Lower lobe of right lung (tissue), 2 donors: Measurements from ENCODE around the gene CDC25B. TPM values are rescaled to one million over a fixed set of nuclear protein-coding genes. Genes with fewer than 3 reads are reported as not detected.

ENCODE experiments used
- ATAC-seq, 2 donors: fragments of 200-7000 bp; cut with Tn5 transposase; one replicate each; pipeline ENCODE4 v1.9.1; 2020 to 2022; ENCODE audit warnings: mild to moderate bottlenecking in 2 of 2, moderate library complexity in 2 of 2
- DNase-seq: peaks from one replicate; pipeline ENCODE4 v3.0.0-alpha.2; 2020
- H3K27ac ChIP-seq: fragments of 200-600 bp; one replicate; pipeline ENCODE4 v1.8.0; 2022
- H3K27me3 ChIP-seq: fragments of 200-600 bp; one replicate; pipeline ENCODE4 v1.8.0; 2022; ENCODE audit warnings: low read depth
- H3K36me3 ChIP-seq: fragments of 200-600 bp; one replicate; pipeline ENCODE4 v1.8.0; 2022; ENCODE audit warnings: mild to moderate bottlenecking
- H3K4me1 ChIP-seq: fragments of 200-600 bp; one replicate; pipeline ENCODE4 v1.8.0; 2022
- H3K4me3 ChIP-seq: fragments of 200-600 bp; one replicate; pipeline ENCODE4 v1.8.0; 2022; ENCODE audit warnings: mild to moderate bottlenecking
- H3K9me3 ChIP-seq: fragments of 200-600 bp; one replicate; pipeline ENCODE4 v1.8.0; 2022
- intact Hi-C: fragments of 100-400 bp; cut with DNase I; formaldehyde crosslinking; loops from one replicate; pipeline ENCODE4 v1.11.0; 2022
- total RNA-seq: library from RNA; stranded (reverse); fragmentation: NEBNext Ultra II Directional; extraction: Animal tissue kit (Norgen Biotek cat#: 25700); gene quantifications from one replicate; pipeline ENCODE4 v1.2.1, GENCODE V29; 2021
- TF ChIP-seq, protein P1 (sequence below): fragments of 200-600 bp; IDR thresholded peaks from one replicate; pipeline ENCODE4 v1.8.0; 2022; ENCODE audit warnings: antibody characterized with exemption, mild to moderate bottlenecking
- donor health status: DM: no; HTN: yes; CAD: no; lungs with severe emphysema.

Gene CDC25B
- total RNA-seq, 1 donor from 2014 or later: 97.7 TPM

DNA sequence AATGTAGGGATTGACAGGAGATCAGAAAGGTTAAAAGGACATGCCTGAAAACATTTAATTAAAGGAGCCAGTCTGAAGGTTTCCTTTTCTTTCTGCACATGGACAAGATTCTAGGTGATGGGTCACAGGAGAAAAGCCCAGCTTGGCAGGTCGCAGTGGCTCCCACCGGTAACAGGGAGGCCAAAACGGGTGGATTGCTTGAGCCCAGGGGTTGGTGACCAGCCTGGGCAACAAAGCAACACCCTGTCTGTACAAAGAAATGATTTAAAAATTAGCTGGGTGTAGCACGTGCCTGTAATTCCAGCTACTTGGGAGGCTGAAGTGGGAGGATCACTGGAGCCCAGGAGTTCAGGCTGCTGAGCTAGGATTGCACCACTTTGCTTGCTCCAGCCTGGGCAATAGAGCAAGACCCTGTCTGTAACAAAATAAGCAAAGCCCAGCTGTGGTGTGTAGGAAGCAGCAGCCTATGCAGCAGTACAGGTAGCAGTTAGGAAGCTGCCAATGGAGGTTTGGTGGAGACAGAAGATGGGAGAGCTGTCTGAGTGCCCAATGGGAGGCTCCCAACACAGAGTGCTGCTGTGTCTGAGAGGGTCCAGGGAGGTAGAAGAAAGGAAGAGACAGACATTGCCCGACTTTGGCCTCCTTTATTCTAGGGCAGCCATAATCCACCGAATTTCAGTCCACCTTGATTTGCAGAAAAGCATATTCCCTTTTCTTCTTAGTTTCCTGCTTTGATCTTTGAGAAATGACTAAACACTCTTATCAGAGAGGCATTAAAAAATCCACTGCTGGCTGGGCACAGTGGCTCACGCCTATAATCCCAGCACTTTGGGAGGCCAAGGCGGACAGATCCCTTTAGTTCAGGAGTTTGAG, 17.1 kb downstream of the CDC25B start:
- DNase-seq: peak; percentile 19
- Histone ChIP-seq H3K36me3 (no peaks in the 10 kb centered on the region), H3K27ac (peak overlapping the region; percentile 89), H3K4me3 (no peak overlapping the region), H3K9me3 (no peaks in the 10 kb centered on the region), H3K27me3 (no peaks in the 10 kb centered on the region), H3K4me1 (peaks cover 54% of the 10 kb centered on the region)
- intact Hi-C loops: no loop called here
- ATAC-seq: no peak
- TF ChIP-seq, protein P1, sequence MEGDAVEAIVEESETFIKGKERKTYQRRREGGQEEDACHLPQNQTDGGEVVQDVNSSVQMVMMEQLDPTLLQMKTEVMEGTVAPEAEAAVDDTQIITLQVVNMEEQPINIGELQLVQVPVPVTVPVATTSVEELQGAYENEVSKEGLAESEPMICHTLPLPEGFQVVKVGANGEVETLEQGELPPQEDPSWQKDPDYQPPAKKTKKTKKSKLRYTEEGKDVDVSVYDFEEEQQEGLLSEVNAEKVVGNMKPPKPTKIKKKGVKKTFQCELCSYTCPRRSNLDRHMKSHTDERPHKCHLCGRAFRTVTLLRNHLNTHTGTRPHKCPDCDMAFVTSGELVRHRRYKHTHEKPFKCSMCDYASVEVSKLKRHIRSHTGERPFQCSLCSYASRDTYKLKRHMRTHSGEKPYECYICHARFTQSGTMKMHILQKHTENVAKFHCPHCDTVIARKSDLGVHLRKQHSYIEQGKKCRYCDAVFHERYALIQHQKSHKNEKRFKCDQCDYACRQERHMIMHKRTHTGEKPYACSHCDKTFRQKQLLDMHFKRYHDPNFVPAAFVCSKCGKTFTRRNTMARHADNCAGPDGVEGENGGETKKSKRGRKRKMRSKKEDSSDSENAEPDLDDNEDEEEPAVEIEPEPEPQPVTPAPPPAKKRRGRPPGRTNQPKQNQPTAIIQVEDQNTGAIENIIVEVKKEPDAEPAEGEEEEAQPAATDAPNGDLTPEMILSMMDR: no peak

DNA sequence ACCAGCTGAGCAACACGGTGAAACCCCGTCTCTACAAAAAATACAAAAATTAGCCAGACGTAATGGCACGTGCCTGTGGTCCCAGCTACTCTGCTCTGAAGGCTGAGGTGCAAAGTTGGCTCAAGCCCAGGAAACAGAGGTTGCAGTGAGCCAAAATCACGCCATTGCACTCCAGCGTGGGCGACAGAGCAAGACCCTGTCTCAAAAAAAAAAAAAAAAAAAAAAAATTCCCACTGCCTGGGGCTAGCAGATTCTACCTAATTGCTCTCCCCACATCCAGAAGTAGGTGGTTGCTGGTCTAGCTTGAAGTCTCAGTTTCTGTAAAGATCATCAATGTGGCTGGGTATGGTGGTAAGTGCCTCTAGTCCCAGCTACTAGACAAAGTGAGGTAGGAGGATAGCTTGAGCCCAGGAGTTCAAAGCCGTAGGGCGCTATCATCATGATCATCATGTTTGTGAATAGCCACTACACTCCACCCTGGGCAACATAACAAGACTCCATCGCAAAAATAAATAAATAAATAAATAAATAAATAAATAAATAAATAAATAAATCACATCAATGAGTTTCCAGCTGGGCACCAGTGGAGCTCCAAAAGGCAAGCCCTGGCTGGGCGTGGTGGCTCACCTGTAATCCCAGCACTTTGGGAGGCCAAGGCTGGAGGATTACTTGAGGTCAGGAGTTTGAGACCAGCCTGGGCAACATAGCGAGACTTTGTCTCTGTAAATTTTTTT, 17.9 kb downstream of the CDC25B start:
- Histone ChIP-seq H3K9me3 (no peaks in the 10 kb centered on the region), H3K4me3 (no peak overlapping the region), H3K27me3 (no peaks in the 10 kb centered on the region), H3K4me1 (peaks cover 56% of the 10 kb centered on the region), H3K27ac (no peak overlapping the region), H3K36me3 (no peaks in the 10 kb centered on the region)
- ATAC-seq (no peak), DNase-seq (peak; percentile 38)
- intact Hi-C loops: no loop called here
- TF ChIP-seq, protein P1: no peak

DNA sequence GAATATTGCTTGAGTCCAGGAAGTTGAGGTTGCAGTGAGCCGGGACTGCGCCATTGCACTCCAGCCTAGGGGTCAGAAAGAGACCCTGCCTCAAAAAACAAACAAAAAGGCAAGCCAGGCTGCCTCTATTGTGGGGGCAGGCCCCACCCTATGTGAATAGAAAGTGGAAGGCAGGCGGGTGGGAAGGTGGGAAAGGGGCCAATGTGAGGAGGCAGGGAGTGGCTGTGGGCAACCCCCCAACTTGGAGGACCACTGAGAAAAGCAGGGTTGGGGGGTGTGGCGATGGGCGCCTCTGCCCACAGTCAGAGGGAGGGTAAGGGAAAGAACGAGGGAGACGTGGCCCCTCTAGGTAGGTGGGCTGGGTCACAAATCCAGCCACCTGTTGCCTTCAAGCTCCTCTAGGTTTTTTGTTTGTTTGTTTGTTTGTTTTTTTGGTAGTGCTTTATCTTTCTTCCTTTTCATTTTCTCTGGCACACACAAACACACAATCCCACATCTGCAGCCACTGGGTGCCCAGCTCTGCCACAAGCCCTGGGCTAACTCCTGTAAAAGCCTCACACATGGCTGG, 18.9 kb downstream of the CDC25B start:
- DNase-seq (no peak), ATAC-seq (no peak)
- TF ChIP-seq, protein P1: no peak
- intact Hi-C loops: no loop called here
- Histone ChIP-seq H3K9me3 (no peaks in the 10 kb centered on the region), H3K4me1 (peaks cover 58% of the 10 kb centered on the region), H3K27me3 (no peaks in the 10 kb centered on the region), H3K36me3 (no peaks in the 10 kb centered on the region), H3K27ac (no peak overlapping the region), H3K4me3 (no peak overlapping the region)

DNA sequence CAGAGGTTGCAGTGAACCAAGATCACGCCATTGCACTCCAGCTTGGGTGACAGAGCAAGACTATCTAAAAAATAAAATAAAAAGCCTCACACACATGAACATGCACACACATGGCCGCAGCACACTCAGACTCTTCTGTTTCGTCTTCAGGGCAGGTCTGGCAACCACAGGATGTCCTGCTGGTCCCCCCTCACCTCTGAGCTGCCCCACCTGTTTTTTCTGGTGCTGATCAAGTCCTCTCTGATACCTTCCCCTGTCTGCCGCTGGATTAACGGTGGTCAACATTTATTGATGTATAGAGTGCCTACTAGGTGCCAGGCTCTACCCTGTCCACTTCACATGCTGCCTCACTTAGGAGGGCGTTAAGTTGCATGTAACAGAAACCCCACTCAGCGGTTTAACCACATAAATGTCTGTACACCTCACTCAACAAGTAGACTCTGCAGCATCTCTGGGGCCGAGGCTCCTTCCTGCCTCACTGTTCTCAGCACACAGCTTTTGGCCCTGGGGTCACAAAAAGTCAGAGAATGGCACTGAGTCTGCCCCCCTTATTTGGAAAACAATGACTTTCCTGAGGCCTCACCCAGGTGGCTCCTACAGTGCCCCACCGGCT, 19.7 kb downstream of the CDC25B start:
- no peaks in the 10 kb centered on the region for H3K27me3 ChIP-seq
- H3K4me1 ChIP-seq: peaks cover 51% of the 10 kb centered on the region
- H3K9me3 ChIP-seq: no peaks in the 10 kb centered on the region
- H3K27ac ChIP-seq: peak overlapping the region; percentile 18
- TF ChIP-seq, protein P1: no peak
- H3K36me3 ChIP-seq: no peaks in the 10 kb centered on the region
- intact Hi-C loops: no loop called here
- no peak for ATAC-seq
- peak; percentile 34 for DNase-seq
- H3K4me3 ChIP-seq: no peak overlapping the region
